Measurements from ENCODE around the gene CCDC188.
"Not testable (repeated sequence)": the region's sequence is repeated elsewhere in the genome, so short reads cannot be mapped to it uniquely, and the experiment has no call there.

The CCDC188 gene

DNA sequence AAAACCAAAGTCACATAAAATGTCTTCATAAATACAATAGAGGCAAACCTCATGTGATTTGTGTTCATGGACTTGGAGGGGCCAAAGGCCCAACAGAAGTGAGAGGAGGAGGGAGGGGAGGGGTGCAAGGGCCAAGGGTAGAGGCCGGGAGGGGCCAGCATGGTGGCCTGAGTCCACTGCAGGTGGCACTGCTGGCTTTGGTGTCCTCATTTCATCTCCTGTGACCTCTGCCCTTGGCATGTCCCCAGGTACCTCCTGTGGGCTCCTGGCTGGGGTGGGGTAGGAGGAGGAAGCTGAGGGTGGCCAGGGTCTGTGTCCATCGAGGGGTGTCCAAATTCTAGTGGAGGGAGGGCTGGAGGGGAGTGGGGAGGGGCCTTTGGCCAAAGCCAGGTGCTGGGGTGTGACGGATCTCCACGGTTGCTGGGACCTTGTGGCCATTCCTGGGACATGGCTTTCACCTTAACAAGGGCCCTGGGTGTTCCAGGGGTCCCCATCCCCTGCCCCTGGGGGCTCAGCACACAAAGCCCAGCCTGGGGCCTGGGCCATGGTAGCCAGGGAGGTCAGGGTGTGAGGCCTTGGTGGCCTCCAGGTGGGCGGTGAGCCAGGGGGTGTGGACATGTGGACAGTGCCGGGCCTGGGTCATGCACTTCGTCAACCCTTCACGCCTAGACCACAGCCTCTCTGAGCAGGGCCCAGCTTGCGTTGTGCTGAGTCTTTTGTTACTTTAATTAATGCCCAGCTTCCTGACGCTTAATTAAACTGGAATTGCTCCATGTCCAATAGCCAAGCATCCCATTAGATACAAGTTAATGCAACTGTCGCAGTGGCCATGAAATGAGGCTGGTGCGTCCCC is 20.7 kb upstream of the CCDC188 start:
- no peak for DNase-seq (ENCODE audit: low read depth in 1 of 2, low spot score in 1 of 2)

DNA sequence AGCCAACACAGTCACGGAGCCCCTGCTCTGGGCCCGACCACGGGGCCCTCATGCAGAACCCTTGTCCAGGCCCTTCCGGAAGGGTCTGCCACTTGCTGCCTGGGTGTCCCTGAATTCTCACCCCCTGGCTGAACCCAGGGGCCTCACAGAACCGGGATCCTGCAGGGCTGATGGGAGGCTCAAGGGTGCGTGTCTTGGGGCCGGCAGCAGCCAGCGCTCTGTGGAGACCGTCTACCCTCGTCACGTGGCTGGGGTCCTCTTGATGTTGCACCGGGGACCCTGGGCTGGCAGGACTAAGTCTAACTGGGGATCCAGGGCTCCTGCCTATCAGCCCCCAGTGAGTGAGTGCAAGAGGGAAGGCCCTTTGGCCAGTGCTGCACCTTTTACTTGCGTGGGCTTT is 19.3 kb upstream of the CCDC188 start:
- no peak for DNase-seq (ENCODE audit: low read depth in 1 of 2, low spot score in 1 of 2)

- no peak for DNase-seq (ENCODE audit: low read depth in 1 of 2, low spot score in 1 of 2)
These were observed 18.5 kb upstream of the CCDC188 start for GRCh38 chr22:20169253-20169822.

DNA sequence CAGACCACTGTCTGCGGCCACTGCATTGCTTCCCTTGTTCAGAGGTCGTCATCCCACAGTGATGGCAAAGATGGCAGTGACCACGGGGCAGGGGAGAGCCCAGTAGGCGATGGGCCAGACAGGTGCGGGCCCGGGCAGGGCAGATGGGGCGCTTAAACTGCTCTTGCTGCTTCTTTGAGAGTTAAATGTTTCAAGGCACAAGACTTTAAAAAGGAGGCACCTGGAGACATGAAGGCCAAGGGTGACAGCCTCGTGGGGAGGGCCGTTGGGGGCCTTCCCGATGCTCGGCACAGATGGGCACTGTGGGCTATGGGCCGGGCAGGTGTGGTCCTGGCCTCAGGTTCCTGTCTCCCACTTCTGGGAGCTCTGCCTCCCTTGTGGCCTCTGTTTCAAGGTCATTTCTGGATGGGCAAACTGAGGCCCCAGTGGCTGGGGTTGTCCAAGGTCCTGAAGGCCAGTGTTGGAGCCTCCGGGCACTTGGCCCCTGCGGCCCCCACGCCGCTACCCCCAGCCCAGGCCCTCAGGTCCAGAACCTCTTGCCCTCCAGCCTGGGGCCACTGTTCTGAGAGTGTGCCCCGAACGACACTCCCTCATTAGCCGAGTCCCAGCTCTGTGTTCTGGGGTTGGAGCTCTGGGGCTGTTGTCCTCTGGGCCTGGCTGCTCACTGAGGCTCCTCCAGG is 16.9 kb upstream of the CCDC188 start:
- DNase-seq (ENCODE audit: low read depth in 1 of 2, low spot score in 1 of 2) = no peak

DNA sequence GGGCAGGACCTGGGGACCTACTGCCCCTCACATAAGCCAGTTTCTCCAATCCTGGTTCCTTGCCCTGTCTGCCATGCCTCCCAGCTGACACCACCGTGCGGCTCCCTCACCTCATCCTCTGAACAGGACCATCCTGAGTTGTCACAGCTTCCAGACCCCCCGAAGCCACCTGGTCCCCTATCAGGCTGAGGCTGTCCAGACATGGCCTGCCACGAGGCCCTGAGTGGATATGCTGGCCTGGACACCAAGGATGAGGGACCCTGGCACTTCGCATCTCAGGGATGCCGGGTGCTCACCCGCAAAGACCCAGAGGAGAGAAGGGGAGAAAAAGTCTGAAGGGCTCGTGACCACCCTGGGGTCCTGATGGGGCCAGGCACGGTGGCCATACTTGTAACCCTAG is 15.8 kb upstream of the CCDC188 start:
- no peak for DNase-seq (ENCODE audit: low read depth in 1 of 2, low spot score in 1 of 2)

GRCh38 chr22:20165913-20166312 is 15.1 kb upstream of the CCDC188 start:
- DNase-seq (ENCODE audit: low read depth in 1 of 2, low spot score in 1 of 2) = no peak

- no peak for DNase-seq (ENCODE audit: low read depth in 1 of 2, low spot score in 1 of 2)
These were observed 14.6 kb upstream of the CCDC188 start for GRCh38 chr22:20165421-20165820.

DNA sequence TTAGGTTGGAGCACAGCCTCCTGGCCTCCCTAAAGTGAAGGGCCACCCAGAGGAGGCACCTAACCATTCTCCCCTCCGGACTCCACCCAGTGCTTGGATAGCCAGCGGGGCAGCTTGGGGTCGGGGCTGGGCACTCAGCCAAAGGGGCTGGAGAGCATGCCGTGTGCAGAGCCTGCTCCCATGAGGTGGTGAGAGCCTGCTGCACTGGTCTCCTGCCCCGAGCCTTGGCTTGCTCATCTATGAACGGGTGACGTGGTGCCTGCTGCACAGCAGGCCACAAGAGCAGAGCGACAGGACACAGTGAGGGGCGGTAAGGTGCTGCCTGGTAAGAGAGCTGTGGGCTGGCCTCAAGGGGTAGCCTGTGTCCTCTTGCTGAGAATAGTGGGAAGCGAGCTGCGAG is 14.0 kb upstream of the CCDC188 start:
- no peak for DNase-seq (ENCODE audit: low read depth in 1 of 2, low spot score in 1 of 2)

DNA sequence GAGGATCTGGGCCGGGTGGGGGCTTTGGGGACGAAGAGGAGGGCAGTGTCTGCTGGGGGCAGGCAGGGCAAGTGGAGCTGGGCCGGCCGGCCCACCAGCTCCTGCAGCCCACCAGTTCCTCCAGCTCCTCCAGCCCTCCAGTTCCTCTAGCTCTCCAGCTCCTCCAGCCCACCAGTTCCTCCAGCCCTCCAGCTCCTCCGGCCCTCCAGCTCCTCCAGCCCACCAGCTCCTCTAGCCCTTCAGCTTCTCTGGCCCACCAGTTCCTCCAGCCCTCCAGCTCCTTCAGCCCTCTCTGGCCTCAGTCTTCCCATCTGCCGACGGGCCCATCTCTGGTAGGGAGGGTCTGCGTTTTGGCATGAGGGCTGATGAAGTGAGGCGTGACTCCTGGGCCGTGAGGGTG is 9.2 kb upstream of the CCDC188 start:
- no peak for DNase-seq (ENCODE audit: low read depth in 1 of 2, low spot score in 1 of 2)

GRCh38 chr22:20159531-20159930 is 8.7 kb upstream of the CCDC188 start:
- DNase-seq (ENCODE audit: low read depth in 1 of 2, low spot score in 1 of 2) = not testable (repeated sequence)

GRCh38 chr22:20159076-20159475 is 8.2 kb upstream of the CCDC188 start:
- no peak for DNase-seq (ENCODE audit: low read depth in 1 of 2, low spot score in 1 of 2)

DNA sequence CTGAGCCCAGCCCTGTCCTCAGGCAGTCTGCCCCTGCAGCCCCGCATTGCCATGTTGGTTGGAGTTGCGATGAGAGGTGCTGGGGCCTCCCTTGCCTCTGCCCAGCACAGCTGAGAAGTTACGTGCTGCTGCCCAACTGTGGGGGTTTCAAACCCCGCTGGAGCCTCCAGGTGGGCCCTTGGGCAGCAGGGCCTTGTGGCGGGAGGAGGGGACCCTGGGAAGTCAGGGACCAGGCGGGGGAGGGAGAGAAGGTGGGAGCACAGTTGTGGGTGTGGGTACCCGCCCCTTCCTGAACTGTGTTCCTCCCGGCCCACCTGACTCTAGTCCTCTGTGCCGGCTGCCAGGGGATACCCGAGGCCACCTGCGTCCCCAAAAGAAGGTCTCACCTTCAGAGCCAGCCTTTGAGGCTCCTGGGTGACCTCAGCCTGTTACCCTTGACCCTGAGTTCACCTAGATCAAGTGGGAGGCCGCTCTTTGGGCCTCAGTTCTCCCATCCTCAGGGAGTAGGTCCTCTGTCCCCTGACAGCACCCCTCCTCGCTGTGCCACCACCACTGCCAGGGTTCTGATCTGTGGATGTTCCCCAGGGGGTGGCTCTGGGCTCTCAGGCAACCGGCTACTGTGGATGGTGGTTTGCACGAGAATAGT is 7.7 kb upstream of the CCDC188 start:
- no peak for DNase-seq (ENCODE audit: low read depth in 1 of 2, low spot score in 1 of 2)

DNA sequence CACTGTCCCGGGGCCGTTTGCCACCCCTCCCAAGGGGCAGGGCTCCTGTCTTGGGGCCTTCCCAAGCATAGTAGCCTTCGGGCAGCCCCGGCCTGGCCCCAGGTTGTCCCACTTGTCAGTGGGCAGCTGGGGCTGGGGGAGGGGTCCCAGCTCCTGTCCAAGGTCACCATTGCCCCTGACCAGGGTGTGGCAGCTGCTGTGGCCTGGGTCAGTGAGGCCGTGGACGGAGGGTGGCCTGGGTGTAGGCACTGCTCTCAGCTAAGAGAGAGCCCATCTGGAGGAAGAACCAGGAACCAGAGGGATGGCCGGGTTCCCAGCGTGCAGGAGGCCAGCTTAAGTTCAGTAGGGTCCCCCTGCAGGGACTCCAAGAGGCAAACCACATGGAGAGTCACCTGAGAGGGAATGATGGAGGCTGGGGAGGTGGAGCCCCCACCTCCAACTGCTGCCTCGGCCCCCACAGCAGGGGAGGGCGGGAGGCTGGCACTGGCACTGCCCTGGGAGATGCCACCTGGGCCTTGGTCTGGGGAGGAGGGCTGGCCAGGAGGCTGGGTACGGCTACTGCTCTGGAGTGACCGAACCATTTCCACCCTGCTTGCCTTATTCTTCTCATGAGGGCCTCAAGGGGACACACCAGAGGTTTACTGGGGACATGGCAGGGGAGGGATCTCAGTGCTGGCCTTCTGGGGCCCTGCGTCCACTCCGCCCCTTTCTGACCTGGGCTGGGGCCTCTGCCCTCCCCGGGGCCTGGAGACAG is 6.8 kb upstream of the CCDC188 start:
- no peak for DNase-seq (ENCODE audit: low read depth in 1 of 2, low spot score in 1 of 2)

GRCh38 chr22:20156611-20157429 is 6.0 kb upstream of the CCDC188 start:
- DNase-seq (ENCODE audit: low read depth in 1 of 2, low spot score in 1 of 2) = peak; percentile 80 to 89

- no peak for DNase-seq (ENCODE audit: low read depth in 1 of 2, low spot score in 1 of 2)
These were observed 5.2 kb upstream of the CCDC188 start for GRCh38 chr22:20156042-20156389.

- no peak for DNase-seq (ENCODE audit: low read depth in 1 of 2, low spot score in 1 of 2)
These were observed 4.6 kb upstream of the CCDC188 start for GRCh38 chr22:20155330-20156041.

DNA sequence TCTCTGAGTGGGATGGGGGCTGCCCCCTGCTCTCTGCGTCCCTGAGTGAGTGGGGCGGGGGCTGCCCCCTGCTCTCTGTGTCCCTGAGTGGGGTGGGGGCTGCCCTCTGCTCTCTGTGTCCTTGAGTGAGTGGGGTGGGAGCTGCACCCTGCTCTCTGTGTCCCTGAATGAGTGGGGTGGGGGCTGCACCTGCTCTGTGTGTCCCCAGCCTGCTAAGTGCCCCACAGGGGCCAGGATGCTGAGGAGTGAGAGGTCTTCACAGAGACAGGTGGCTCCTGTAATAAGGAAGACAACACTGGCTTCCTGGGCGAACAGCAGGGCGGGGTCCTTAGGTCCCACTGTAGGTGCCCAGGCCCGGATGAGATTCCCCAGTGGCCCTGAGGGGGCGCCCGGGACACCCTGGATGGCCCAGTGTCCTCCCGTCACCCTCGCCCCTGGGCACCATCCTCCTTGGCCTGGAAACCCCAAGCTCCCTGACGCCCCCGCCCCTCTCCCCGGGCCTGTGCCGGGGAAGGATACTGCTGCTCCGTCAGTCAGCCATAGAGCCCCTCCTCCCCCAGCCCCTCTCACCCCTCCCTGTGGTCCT is 3.8 kb upstream of the CCDC188 start:
- DNase-seq (ENCODE audit: low read depth in 1 of 2, low spot score in 1 of 2) = no peak

- no peak for DNase-seq (ENCODE audit: low read depth in 1 of 2, low spot score in 1 of 2)
These were observed 3.1 kb upstream of the CCDC188 start for GRCh38 chr22:20153945-20154344.

DNA sequence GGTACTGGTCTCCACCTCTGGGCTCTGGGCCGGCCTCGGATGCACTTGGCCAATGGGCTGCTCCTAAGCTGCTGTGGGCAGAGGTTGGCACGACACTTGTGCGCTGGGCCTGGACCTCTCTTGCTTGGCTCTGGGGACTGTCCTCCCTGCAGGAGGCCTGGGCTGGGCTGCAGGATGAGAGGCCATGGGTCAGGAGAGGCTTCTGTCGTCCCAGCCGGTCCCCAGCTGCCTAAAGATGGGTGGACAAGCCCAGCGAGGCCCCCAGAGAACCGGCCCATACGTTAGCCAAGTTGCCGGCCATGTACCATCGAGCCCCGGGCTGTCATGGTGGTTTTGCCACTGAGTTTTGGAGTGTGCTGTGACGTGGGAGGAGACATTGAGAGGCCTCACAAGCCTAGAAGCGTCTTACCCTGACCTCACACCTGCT is 1.6 kb upstream of the CCDC188 start:
- DNase-seq (ENCODE audit: low read depth in 1 of 2, low spot score in 1 of 2) = no peak

All from activated T-helper 1 cell treated with anti-CD3 and anti-CD28 coated beads, Interleukin-2, amount 50 U/mL, for 16 hours (primary cell).